Measurements from ENCODE around the gene HECTD1.
"Not testable (repeated sequence)": the region's sequence is repeated elsewhere in the genome, so short reads cannot be mapped to it uniquely, and the experiment has no call there.

DNA sequence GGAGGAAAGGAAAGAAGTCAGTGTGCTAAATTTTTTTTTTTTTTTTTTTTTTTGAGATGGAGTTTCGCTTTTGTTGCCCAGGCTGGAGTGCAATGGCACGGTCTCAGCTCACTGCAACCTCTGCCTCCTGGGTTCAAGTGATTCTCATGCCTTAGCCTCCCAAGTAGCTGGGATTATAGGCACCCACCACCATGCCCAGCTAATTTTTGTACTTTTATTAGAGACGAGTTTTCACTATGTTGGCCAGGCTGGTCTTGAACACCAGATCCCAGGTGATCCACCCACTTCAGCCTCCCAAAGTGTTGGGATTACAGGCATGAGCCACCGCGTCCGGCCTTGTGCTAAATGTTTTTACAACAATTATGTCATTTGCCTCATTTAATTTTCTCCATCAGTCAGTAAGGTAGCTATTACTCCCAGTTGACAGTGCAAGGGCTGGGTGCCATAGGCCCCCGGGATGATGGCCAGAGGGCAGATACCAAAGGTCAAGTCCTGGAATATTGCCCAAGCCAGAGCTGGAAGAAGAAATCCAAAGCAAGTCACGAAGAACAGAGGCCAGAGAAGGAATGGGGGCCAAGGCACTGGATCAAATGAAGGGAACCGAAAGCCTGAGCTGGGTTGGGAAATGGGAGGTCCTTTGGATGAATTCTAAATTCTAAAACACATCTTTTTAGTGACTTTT, 154.5 kb downstream of the HECTD1 start:
- TF ChIP-seq POLR2AphosphoS5 (IDR thresholded peaks at IDR 0.05; ENCODE audit: low read depth, low read length); POLR2A (IDR thresholded peaks at IDR 0.05; ENCODE audit: low read depth, low read length); TAF1 (IDR thresholded peaks at IDR 0.05; ENCODE audit: borderline replicate concordance, low read depth, low read length): not testable (repeated sequence)
